Thyroid gland (tissue), 4 donors: ENCODE results near the gene CNNM3.

ENCODE experiments used
- POLR2A ChIP-seq, 2 donors: fragments of 450-650 bp; IDR thresholded peaks; one replicate each; pipeline ENCODE4 v1.6.1; 2017; ENCODE audit warnings: antibody characterized with exemption in 2 of 2, mild to moderate bottlenecking in 2 of 2, moderate library complexity in 1 of 2
- TF ChIP-seq, protein P1 (sequence below), 6 experiments: fragments of 200-600 bp in 3 of 6; fragments of 450-650 bp in 3 of 6; sonication (generic) in 3 of 6; IDR thresholded peaks; one replicate each; pipeline ENCODE4 v1.5.1; 2016 to 2019; ENCODE audit warnings: antibody characterized with exemption in 6 of 6, mild to moderate bottlenecking in 2 of 6, inconsistent platforms in 1 of 6, moderate library complexity in 1 of 6

DNA sequence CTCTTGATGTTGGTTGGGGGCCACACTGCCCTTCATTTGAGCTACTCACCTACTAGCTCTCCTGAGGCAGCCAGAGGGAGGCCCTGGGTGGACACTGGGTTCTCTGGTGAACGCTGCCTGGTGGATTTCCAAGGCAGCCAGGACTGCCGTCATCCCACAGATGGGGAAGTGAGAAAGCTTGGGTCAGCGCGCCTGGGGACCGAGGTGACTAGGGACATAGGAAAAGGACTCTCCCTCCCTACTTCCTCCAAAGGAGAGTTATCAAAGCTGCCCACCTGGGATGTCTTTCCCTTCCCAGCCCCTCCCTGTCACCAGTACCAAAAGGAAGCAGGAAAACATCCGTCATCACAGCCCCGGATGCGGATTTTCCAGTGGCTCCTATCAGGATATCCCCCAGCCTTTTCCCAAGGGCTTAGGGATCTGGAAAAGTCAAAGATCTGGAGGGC, 57.6 kb downstream of the CNNM3 start:
- TF ChIP-seq, protein P1, sequence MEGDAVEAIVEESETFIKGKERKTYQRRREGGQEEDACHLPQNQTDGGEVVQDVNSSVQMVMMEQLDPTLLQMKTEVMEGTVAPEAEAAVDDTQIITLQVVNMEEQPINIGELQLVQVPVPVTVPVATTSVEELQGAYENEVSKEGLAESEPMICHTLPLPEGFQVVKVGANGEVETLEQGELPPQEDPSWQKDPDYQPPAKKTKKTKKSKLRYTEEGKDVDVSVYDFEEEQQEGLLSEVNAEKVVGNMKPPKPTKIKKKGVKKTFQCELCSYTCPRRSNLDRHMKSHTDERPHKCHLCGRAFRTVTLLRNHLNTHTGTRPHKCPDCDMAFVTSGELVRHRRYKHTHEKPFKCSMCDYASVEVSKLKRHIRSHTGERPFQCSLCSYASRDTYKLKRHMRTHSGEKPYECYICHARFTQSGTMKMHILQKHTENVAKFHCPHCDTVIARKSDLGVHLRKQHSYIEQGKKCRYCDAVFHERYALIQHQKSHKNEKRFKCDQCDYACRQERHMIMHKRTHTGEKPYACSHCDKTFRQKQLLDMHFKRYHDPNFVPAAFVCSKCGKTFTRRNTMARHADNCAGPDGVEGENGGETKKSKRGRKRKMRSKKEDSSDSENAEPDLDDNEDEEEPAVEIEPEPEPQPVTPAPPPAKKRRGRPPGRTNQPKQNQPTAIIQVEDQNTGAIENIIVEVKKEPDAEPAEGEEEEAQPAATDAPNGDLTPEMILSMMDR (IDR thresholded peaks at IDR 0.05) = no peak
- no peak for TF ChIP-seq POLR2A (IDR thresholded peaks at IDR 0.05)
